MCF 10A (cell line): ENCODE results near the gene GTF2A2. TPM values are rescaled to one million over a fixed set of nuclear protein-coding genes. Genes with fewer than 3 reads are reported as not detected.

Source experiments
- BruUV-seq: library from RNA; stranded (reverse); fragments of 400-500 nt; replicated peaks from 2 replicates; lab custom pipeline; 2021; lab: Mats Ljungman, UMichigan
- CTCF ChIA-PET: fragments of 300-600 bp; sonication (Branson Sonifier 250); formaldehyde crosslinking; extraction: SDS; loops from one replicate; lab custom pipeline; 2021; ENCODE audit warnings: antibody characterized with exemption, inconsistent platforms; lab: Yijun Ruan, JAX
- POLR2A ChIA-PET: fragments of 300-600, 350-650 bp; sonication (Branson Sonifier 250); formaldehyde crosslinking; extraction: SDS; loops from one replicate; lab custom pipeline; 2020; ENCODE audit warnings: antibody characterized with exemption, inconsistent platforms; lab: Yijun Ruan, JAX
- DNase-seq: peaks from one replicate; pipeline ENCODE4 v3.0.0-alpha.2; 2018; ENCODE audit not compliant: unreplicated experiment
- H3K27ac Mint-ChIP-seq: one replicate; pipeline ENCODE4 v1.8.0; 2022; ENCODE audit warnings: mild to moderate bottlenecking, low read depth, mixed read lengths; ENCODE audit not compliant: unreplicated experiment
- H3K27me3 Mint-ChIP-seq: one replicate; pipeline ENCODE4 v1.8.0; 2022; ENCODE audit warnings: mixed read lengths; ENCODE audit not compliant: insufficient read depth, unreplicated experiment
- H3K36me3 Mint-ChIP-seq: one replicate; pipeline ENCODE4 v1.8.0; 2022; ENCODE audit warnings: mild to moderate bottlenecking, moderate library complexity, mixed read lengths; ENCODE audit not compliant: insufficient read depth, unreplicated experiment
- H3K4me1 Mint-ChIP-seq: one replicate; pipeline ENCODE4 v1.8.0; 2022; ENCODE audit warnings: mixed read lengths; ENCODE audit not compliant: insufficient read depth, unreplicated experiment
- H3K4me3 Mint-ChIP-seq: one replicate; pipeline ENCODE4 v1.8.0; 2022; ENCODE audit warnings: mild to moderate bottlenecking, moderate library complexity, mixed read lengths; ENCODE audit not compliant: unreplicated experiment
- H3K9me3 Mint-ChIP-seq: one replicate; pipeline ENCODE4 v1.8.0; 2022; ENCODE audit warnings: mixed read lengths; ENCODE audit not compliant: unreplicated experiment
- intact Hi-C: fragments of 100-400 bp; cut with micrococcal nuclease; formaldehyde crosslinking; loops from 2 replicates; pipeline ENCODE4 v1.14.1; 2022
- total RNA-seq: library from RNA; stranded (reverse); gene quantifications from 2 replicates; pipeline ENCODE4 v1.2.3, GENCODE V29; 2022
- TF ChIP-seq, protein P1 (sequence below): fragments of 200-600 bp; IDR thresholded peaks from one replicate; pipeline ENCODE4 v1.8.0; 2022; ENCODE audit warnings: antibody characterized with exemption, mild to moderate bottlenecking; ENCODE audit not compliant: unreplicated experiment

Gene GTF2A2
- total RNA-seq, 1 experiment from 2014 or later = 152 TPM

DNA sequence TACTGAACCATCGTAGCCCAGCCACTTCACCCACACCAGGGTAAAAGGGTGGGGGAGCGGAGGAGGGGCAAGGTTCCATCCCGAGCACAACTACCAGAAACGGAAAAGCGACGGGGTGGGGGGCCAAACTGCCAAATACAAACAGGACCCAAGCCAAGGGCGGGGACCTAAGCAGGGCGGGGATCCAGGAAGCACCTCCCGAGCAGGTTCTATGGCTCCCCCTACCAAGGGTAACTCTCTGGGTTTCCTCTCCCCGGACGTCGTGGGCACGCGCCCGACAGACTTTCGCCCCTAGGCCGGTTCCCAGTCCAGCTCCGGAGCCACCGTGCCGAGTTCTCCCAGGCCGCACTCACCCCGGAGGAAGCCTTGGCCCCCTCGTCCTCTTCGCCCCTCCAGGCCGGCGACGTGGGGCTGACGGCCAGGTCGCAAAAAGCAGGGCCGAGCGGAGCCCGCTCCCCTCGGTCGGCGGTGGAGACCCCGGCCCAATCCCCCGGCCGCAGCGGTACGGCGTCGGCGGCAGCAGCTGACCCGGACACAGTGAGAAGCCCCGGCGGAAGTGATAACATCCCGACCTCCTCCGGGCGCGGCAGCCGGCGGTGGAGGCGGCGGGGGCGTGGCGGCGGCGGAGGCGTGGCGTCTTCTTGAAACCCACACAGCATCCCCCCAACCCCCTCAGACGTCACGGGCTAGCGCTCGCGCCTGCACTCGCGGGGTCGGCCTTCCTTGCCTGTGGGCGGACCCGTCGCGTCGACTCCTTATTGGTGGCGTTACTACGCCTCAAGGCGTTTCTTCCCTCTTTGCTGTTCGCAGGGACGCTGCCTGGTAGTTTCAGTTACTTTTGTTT is 31.7 kb upstream of the GTF2A2 start, which contains the start of gene BNIP2:
Gene BNIP2, minus strand, starts transcription at position 539 of the 844 bp plus-strand sequence. CDS start 6,863 bp downstream, outside the sequence.
- Mint-ChIP-seq H3K4me1 (peaks cover 18% of the 10 kb centered on the region), H3K36me3 (peaks cover 9% of the 10 kb centered on the region), H3K4me3 (peak within 1 kb of the TSS; percentile 86), H3K9me3 (no peaks in the 10 kb centered on the region), H3K27me3 (no peaks in the 10 kb centered on the region), H3K27ac (peak within 1 kb of the TSS; percentile 98)
- intact Hi-C loops = no loop called here
- POLR2A ChIA-PET = interaction anchor here (0.5 to 4.5 kb wide), 37 partner anchors 8 to 918 kb away, joined by 3 to 26 read pairs (median 4); partner anchors contain the start of genes GTF2A2 and MINDY2
- CTCF ChIA-PET = interaction anchor here (0.6 to 4.5 kb wide), 3 partner anchors 383 to 741 kb away, joined by 3 to 57 read pairs (median 5); no protein-coding TSS in a partner anchor
- TF ChIP-seq, protein P1, sequence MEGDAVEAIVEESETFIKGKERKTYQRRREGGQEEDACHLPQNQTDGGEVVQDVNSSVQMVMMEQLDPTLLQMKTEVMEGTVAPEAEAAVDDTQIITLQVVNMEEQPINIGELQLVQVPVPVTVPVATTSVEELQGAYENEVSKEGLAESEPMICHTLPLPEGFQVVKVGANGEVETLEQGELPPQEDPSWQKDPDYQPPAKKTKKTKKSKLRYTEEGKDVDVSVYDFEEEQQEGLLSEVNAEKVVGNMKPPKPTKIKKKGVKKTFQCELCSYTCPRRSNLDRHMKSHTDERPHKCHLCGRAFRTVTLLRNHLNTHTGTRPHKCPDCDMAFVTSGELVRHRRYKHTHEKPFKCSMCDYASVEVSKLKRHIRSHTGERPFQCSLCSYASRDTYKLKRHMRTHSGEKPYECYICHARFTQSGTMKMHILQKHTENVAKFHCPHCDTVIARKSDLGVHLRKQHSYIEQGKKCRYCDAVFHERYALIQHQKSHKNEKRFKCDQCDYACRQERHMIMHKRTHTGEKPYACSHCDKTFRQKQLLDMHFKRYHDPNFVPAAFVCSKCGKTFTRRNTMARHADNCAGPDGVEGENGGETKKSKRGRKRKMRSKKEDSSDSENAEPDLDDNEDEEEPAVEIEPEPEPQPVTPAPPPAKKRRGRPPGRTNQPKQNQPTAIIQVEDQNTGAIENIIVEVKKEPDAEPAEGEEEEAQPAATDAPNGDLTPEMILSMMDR = no peak
- BruUV-seq = no TSS peak
- peak; percentile 96 for DNase-seq

DNA sequence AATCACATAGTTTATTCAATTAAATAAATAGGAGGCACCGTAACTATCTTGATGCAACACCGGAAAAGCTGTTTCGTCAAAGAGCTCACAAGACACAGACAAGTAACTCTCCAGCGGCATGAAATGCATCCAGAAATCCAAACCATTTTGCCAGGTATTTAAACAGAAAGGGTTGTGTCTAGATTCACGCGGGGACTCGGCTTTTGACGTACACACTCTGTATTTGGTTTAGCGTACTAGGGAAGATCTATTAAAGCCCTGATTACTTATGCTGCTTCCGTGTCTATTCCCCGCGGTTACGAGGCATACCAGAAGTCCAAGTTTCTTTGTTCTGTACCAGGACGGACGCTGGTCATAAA is 31.1 kb upstream of the GTF2A2 start:
- intact Hi-C loops = no loop called here
- CTCF ChIA-PET = interaction anchor here (0.6 kb wide), 1 partner anchor 383 kb away, joined by 3 read pairs; no protein-coding TSS in a partner anchor
- Mint-ChIP-seq H3K4me3 (peak overlapping the region; percentile 86), H3K4me1 (peaks cover 18% of the 10 kb centered on the region), H3K36me3 (peaks cover 11% of the 10 kb centered on the region), H3K27ac (peak overlapping the region; percentile 98), H3K27me3 (no peaks in the 10 kb centered on the region), H3K9me3 (no peaks in the 10 kb centered on the region)
- peak; percentile 62 for DNase-seq
- TF ChIP-seq, protein P1 = no peak
- BruUV-seq = TSS peak; percentile 67
- POLR2A ChIA-PET = interaction anchor here (0.5 to 4.5 kb wide), 27 partner anchors 9 to 790 kb away, joined by 3 to 26 read pairs (median 4); partner anchors contain the start of gene GTF2A2

DNA sequence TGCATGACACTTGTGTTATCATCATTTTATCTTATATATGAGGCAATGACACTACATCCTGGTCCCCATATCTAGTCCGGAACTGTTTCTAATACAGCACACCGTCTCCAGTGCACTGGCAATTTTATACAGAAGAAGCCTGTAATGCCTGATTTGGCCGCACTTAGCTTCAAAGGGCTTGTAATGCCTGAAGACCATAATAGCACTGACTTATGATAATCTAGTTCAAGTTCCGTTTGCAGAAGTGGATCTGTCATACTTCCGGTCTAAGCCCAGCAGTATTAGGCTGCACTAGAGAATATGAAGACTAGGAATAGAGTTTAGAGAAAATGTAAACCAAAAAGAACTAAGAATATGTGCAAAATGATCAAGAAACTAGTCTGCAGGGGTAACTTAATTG is 30.5 kb upstream of the GTF2A2 start:
- TF ChIP-seq, protein P1 = no peak
- POLR2A ChIA-PET = interaction anchor here (0.5 to 4.5 kb wide), 23 partner anchors 10 to 791 kb away, joined by 3 to 26 read pairs (median 4); partner anchors contain the start of gene GTF2A2
- no TSS peak for BruUV-seq
- intact Hi-C loops = no loop called here
- no peaks in the 10 kb centered on the region for H3K27me3 Mint-ChIP-seq
- peak; percentile 2 for DNase-seq
- CTCF ChIA-PET = interaction anchor here (0.7 kb wide), 1 partner anchor 186 kb away, joined by 3 read pairs; no protein-coding TSS in a partner anchor
- peak overlapping the region; percentile 86 for H3K4me3 Mint-ChIP-seq
- H3K4me1 Mint-ChIP-seq = peaks cover 18% of the 10 kb centered on the region
- H3K36me3 Mint-ChIP-seq = peaks cover 16% of the 10 kb centered on the region
- H3K27ac Mint-ChIP-seq = peak overlapping the region; percentile 98
- H3K9me3 Mint-ChIP-seq = no peaks in the 10 kb centered on the region

DNA sequence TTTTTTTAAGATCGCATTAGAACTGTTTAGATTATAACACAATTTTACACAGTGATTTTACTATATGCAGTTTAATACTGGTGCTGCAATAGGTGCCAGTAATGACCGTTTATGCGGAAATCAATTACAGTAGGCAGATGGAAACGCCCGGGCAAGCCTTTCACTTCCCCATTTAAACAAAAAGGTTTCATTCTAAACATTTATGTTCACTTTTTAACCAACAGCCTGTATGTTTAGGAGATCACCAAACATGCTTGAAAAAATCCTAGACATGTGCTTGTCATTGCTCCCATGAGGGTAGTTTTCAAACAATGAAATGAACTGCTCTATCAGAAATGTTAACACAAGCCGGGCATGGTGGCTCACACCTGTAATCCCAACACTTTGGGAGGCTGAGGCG is 29.1 kb upstream of the GTF2A2 start:
- no peak for DNase-seq
- BruUV-seq = TSS peak; percentile 1
- intact Hi-C loops = no loop called here
- H3K27me3 Mint-ChIP-seq = no peaks in the 10 kb centered on the region
- H3K9me3 Mint-ChIP-seq = no peaks in the 10 kb centered on the region
- peaks cover 28% of the 10 kb centered on the region for H3K36me3 Mint-ChIP-seq
- ChIA-PET CTCF (no interaction called here), POLR2A (interaction anchor here (0.8 to 1.8 kb wide), 2 partner anchors 29 to 153 kb away, joined by 3 to 6 read pairs; partner anchors contain the start of gene GTF2A2)
- no peak overlapping the region for H3K4me3 Mint-ChIP-seq
- peaks cover 18% of the 10 kb centered on the region for H3K4me1 Mint-ChIP-seq
- TF ChIP-seq, protein P1 = no peak
- H3K27ac Mint-ChIP-seq = no peak overlapping the region
